Right atrium auricular region (tissue), 2 donors: ENCODE data around the gene ATG2B. TPM values are rescaled to one million over a fixed set of nuclear protein-coding genes. Genes with fewer than 3 reads are reported as not detected.

ENCODE experiments used
- DNase-seq: peaks from one replicate; pipeline ENCODE4 v3.0.0-alpha.2; 2019; ENCODE audit warnings: low spot score
- H3K27ac ChIP-seq, 2 donors: fragments of 200-600 bp; sonication (generic); 1 replicate in 1 of 2; 2 replicates in 1 of 2; pipeline ENCODE4 v1.5.1; 2016 to 2019
- H3K27me3 ChIP-seq, 2 donors: fragments of 200-600 bp; sonication (generic); one replicate each; pipeline versions ENCODE4 v1.5.1 to v1.6.0; 2017 to 2019
- H3K36me3 ChIP-seq: fragments of 200-600 bp; sonication (generic); one replicate; pipeline ENCODE4 v1.5.1; 2016
- H3K4me1 ChIP-seq, 2 donors: fragments of 200-600 bp; sonication (generic); one replicate each; pipeline versions ENCODE4 v1.5.1 to v1.6.0; 2017 to 2019
- H3K4me3 ChIP-seq, 2 donors: fragments of 200-600 bp; sonication (generic); 1 replicate in 1 of 2; 2 replicates in 1 of 2; pipeline ENCODE4 v1.5.1; 2017 to 2019; ENCODE audit warnings: mild to moderate bottlenecking in 1 of 2, moderate library complexity in 1 of 2
- H3K9me3 ChIP-seq, 2 donors: fragments of 200-600 bp; sonication (generic); one replicate each; pipeline ENCODE4 v1.5.1; 2019
- total RNA-seq, 2 donors: library from RNA; depleted of rRNA; stranded (reverse); fragments of >200 nt; gene quantifications; one replicate each; pipeline ENCODE4 v1.1.0, GENCODE V29; 2016
- TF ChIP-seq, protein P1 (sequence below), 2 donors: fragments of 200-600 bp; sonication (generic); IDR thresholded peaks; one replicate each; pipeline ENCODE4 v1.5.1; 2019; ENCODE audit warnings: antibody characterized with exemption in 2 of 2

The ATG2B gene
- total RNA-seq, 2 donors from 2014 or later, result 15.1 to 16.2 TPM

- no peak overlapping the region for H3K4me3 ChIP-seq
- no peaks in the 10 kb centered on the region for H3K4me1 ChIP-seq
- H3K36me3 ChIP-seq, result no peaks in the 10 kb centered on the region
- no peaks in the 10 kb centered on the region for H3K9me3 ChIP-seq
- DNase-seq, result no peak
- TF ChIP-seq, protein P1, sequence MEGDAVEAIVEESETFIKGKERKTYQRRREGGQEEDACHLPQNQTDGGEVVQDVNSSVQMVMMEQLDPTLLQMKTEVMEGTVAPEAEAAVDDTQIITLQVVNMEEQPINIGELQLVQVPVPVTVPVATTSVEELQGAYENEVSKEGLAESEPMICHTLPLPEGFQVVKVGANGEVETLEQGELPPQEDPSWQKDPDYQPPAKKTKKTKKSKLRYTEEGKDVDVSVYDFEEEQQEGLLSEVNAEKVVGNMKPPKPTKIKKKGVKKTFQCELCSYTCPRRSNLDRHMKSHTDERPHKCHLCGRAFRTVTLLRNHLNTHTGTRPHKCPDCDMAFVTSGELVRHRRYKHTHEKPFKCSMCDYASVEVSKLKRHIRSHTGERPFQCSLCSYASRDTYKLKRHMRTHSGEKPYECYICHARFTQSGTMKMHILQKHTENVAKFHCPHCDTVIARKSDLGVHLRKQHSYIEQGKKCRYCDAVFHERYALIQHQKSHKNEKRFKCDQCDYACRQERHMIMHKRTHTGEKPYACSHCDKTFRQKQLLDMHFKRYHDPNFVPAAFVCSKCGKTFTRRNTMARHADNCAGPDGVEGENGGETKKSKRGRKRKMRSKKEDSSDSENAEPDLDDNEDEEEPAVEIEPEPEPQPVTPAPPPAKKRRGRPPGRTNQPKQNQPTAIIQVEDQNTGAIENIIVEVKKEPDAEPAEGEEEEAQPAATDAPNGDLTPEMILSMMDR (IDR thresholded peaks at IDR 0.05), result no peak
- H3K27ac ChIP-seq, result no peak overlapping the region
- no peaks in the 10 kb centered on the region for H3K27me3 ChIP-seq
Observed at GRCh38 chr14:96407935-96408570, 44.9 kb upstream of the ATG2B start.

GRCh38 chr14:96405677-96406076 lies 42.5 kb upstream of the ATG2B start:
- TF ChIP-seq, protein P1 (IDR thresholded peaks at IDR 0.05), result no peak
- H3K4me3 ChIP-seq, result no peak overlapping the region
- H3K36me3 ChIP-seq, result no peaks in the 10 kb centered on the region
- DNase-seq, result no peak
- H3K4me1 ChIP-seq, result no peaks in the 10 kb centered on the region
- no peaks in the 10 kb centered on the region for H3K27me3 ChIP-seq
- H3K9me3 ChIP-seq, result no peaks in the 10 kb centered on the region
- no peak overlapping the region for H3K27ac ChIP-seq

DNA sequence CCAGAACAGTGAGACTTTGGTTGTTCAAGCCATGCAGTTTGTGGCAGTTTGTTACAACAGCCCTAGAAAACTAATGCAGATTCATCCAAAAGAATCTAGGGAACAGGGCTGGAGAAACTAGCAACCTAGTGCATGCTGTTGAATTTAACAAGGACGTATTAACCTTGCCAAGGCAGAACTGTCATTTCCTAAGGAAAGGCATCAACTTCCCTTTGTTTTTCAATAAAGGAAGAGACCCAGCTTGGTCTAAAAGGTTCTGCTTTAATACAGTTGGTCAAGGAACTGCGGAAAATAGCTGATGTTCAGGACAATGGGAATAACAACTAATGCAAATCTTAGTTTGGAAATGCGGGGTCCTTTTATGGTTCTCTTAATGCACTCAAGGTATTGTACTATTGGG lies 40.3 kb upstream of the ATG2B start:
- Histone ChIP-seq H3K4me1 (no peaks in the 10 kb centered on the region), H3K27ac (no peak overlapping the region), H3K4me3 (no peak overlapping the region), H3K27me3 (no peaks in the 10 kb centered on the region), H3K9me3 (no peaks in the 10 kb centered on the region), H3K36me3 (no peaks in the 10 kb centered on the region)
- no peak for DNase-seq
- TF ChIP-seq, protein P1 (IDR thresholded peaks at IDR 0.05), result no peak

DNA sequence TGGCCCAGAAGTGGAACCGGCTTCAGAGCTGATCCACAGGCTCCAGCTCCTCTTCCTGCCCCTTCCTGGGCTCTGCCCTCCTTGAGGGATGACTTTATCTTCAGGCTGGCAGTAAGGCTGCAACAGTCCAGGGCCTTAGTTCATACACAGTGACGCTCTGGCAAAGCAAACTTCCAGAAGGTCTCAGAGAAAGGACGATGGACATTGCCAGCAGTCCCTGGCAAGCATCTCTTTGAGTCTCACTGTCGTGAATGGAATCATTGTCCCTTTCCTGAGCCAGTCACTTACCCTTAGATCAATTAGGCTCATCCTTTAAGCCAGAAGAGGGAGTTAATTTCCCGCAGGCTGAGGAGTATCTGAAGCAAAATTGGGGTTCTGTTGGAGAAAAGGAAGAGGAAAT lies 37.4 kb upstream of the ATG2B start:
- no peak for DNase-seq
- Histone ChIP-seq H3K4me1 (no peaks in the 10 kb centered on the region), H3K4me3 (no peak overlapping the region), H3K27me3 (no peaks in the 10 kb centered on the region), H3K36me3 (no peaks in the 10 kb centered on the region), H3K27ac (no peak overlapping the region), H3K9me3 (no peaks in the 10 kb centered on the region)
- TF ChIP-seq, protein P1 (IDR thresholded peaks at IDR 0.05), result no peak

DNA sequence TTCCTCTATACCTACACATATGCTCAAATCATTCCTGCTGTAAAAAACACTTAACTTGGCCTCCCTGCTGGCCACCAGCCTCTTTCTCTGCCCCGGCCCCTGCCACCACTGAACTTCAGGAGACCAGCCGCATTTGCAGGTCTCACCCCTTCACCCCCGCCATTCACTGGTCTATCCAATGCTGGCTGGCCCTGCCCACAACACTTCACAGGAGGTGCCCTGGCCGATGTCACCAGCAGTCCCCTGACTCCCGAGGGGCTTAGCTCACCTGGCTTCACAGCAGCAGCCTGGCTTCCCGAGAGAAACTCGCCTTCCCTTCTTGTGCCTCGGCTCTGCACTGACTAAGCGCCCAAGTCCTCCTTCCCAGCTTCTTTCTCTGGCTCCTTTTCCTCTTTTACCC lies 36.3 kb upstream of the ATG2B start:
- Histone ChIP-seq H3K9me3 (no peaks in the 10 kb centered on the region), H3K4me3 (no peak overlapping the region), H3K36me3 (no peaks in the 10 kb centered on the region), H3K27me3 (no peaks in the 10 kb centered on the region), H3K27ac (no peak overlapping the region), H3K4me1 (no peaks in the 10 kb centered on the region)
- TF ChIP-seq, protein P1 (IDR thresholded peaks at IDR 0.05), result no peak
- DNase-seq, result no peak

GRCh38 chr14:96398921-96399320 lies 35.8 kb upstream of the ATG2B start:
- no peak for DNase-seq
- Histone ChIP-seq H3K36me3 (no peaks in the 10 kb centered on the region), H3K27ac (no peak overlapping the region), H3K4me3 (no peak overlapping the region), H3K27me3 (no peaks in the 10 kb centered on the region), H3K9me3 (no peaks in the 10 kb centered on the region), H3K4me1 (no peaks in the 10 kb centered on the region)
- TF ChIP-seq, protein P1 (IDR thresholded peaks at IDR 0.05), result no peak
